Mesothelial cell of epicardium (in vitro differentiated cells): ENCODE measurements around the gene KCNH2. TPM values are rescaled to one million over a fixed set of nuclear protein-coding genes. Genes with fewer than 3 reads are reported as not detected.
A peak's percentile ranks its signal among the peaks of the same experiment; 100 is the strongest.

Experiments used
- DNase-seq, 2 experiments: peaks; one replicate each; pipeline ENCODE4 v3.0.0; 2021; ENCODE audit warnings: low spot score in 2 of 2; ENCODE audit not compliant: unreplicated experiment in 2 of 2
- H3K27ac Mint-ChIP-seq: 2 replicates; pipeline ENCODE4 v1.8.0; 2021; ENCODE audit warnings: mixed read lengths
- H3K27me3 Mint-ChIP-seq: 2 replicates; pipeline ENCODE4 v1.8.0; 2021; ENCODE audit warnings: low read depth, mixed read lengths
- H3K36me3 Mint-ChIP-seq: 2 replicates; pipeline ENCODE4 v1.8.0; 2021; ENCODE audit warnings: mixed read lengths
- H3K4me1 Mint-ChIP-seq: 2 replicates; pipeline ENCODE4 v1.8.0; 2021; ENCODE audit warnings: mixed read lengths
- H3K4me3 Mint-ChIP-seq: 2 replicates; pipeline ENCODE4 v1.8.0; 2021; ENCODE audit warnings: mild to moderate bottlenecking, moderate library complexity, mixed read lengths
- H3K9me3 Mint-ChIP-seq: 2 replicates; pipeline ENCODE4 v1.8.0; 2021; ENCODE audit warnings: mixed read lengths
- total RNA-seq: library from RNA; stranded (reverse); gene quantifications from 3 replicates; pipeline ENCODE4 v1.2.1, GENCODE V29; 2021
- TF ChIP-seq, protein P1 (sequence below): fragments of 200-600 bp; sonication (generic); IDR thresholded peaks from one replicate; pipeline ENCODE4 v1.5.0; 2021; ENCODE audit warnings: antibody characterized with exemption; ENCODE audit not compliant: unreplicated experiment

KCNH2 gene
- total RNA-seq, 1 donor from 2014 or later = 11.2 TPM

DNA sequence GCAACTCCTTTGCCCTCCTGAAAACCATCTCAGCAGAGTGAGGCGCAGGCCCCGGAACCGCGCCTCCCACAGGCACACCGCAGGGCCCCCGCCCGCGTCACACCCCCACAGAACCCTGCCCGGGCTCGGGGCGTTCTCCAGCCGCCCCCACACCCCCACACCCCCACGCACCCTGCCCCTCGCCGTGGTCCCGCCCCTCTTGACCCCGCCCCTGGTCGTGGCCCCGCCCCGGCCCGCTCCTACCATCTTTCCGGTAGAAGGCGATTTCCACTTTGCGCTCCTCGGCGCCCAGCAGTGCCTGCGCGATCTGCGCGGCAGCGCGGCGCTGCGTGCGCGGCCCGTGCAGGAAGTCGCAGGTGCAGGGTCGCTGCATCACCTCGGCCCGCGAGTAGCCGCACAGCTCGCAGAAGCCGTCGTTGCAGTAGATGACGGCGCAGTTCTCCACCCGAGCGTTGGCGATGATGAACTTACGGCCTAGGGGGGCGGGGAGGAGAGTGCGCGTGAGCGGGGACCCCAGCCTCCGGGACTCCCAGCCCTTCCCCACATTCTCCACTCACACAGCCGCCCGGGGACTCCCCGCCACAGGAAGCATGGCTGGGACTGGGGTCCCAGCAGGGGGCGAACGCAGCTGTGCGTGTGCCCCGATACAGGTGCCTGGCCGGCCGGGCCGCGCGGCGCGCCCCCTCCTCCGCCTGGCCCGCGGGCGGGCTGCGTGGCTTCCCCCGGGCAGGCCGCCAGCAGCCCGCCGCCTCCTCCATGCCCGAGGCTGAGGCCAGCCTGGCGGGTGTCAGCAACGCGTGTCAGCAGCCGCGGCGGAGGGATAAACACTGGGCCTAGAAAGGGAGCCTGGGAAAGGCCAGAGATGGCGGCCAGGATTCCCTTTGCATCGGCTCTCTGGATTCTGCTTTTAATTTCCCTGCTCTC, 3.4 kb downstream of the KCNH2 start:
- Mint-ChIP-seq H3K4me1 (peaks cover 49% of the 10 kb centered on the region), H3K9me3 (no peaks in the 10 kb centered on the region), H3K27ac (no peak overlapping the region), H3K27me3 (peaks cover 67% of the 10 kb centered on the region), H3K4me3 (peak overlapping the region; percentile 65), H3K36me3 (no peaks in the 10 kb centered on the region)
- peak in 1 of 2 experiments; percentile 63 for DNase-seq
- TF ChIP-seq, protein P1, sequence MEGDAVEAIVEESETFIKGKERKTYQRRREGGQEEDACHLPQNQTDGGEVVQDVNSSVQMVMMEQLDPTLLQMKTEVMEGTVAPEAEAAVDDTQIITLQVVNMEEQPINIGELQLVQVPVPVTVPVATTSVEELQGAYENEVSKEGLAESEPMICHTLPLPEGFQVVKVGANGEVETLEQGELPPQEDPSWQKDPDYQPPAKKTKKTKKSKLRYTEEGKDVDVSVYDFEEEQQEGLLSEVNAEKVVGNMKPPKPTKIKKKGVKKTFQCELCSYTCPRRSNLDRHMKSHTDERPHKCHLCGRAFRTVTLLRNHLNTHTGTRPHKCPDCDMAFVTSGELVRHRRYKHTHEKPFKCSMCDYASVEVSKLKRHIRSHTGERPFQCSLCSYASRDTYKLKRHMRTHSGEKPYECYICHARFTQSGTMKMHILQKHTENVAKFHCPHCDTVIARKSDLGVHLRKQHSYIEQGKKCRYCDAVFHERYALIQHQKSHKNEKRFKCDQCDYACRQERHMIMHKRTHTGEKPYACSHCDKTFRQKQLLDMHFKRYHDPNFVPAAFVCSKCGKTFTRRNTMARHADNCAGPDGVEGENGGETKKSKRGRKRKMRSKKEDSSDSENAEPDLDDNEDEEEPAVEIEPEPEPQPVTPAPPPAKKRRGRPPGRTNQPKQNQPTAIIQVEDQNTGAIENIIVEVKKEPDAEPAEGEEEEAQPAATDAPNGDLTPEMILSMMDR = peak; percentile 51

DNA sequence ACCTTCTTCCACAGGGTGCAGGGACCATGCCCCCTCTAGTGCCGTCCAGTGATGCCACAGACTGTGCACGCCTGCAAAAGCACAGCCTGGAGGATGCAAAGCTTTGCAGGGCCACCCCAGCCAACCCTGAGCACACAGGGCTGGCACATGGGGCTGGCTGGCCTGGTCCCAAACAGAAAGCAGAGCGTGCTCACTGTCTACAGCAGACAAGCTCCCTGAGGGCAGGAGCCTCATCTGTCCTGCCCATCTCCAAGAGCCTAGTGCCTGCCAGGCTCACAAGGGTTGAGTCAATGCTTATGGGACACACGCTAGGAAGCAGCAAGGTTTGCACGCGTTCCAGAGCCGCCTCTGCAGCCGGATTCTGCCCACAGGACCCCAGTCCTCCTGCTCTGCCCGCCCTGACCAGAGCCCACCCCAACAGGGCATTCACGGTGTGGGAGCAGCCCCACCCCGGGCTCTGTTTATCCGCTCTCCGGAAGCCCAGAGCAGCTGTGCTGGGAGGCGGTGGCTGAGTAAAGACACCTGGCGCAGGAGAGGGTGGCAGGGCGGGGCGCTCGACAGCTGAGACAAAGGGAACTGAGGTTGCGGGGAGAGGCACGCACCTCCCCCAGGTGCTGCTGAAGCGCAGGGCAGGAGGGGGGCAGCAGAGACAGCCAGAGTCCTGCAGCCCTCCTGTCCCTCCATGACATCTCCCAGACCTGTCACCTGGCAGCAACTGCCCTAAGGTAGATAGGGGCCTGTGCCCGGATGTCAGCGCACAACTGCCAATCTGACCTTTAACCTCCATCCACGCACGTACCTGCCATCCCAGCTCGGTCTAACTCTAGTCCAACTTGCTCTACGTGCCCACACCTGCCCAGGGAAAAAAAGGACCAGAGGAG, 4.3 kb downstream of the KCNH2 start:
- no peaks in the 10 kb centered on the region for H3K36me3 Mint-ChIP-seq
- no peak overlapping the region for H3K27ac Mint-ChIP-seq
- no peaks in the 10 kb centered on the region for H3K9me3 Mint-ChIP-seq
- peaks cover 52% of the 10 kb centered on the region for H3K4me1 Mint-ChIP-seq
- TF ChIP-seq, protein P1 = no peak
- no peak for DNase-seq
- H3K4me3 Mint-ChIP-seq = peak overlapping the region; percentile 53
- peaks cover 67% of the 10 kb centered on the region for H3K27me3 Mint-ChIP-seq

DNA sequence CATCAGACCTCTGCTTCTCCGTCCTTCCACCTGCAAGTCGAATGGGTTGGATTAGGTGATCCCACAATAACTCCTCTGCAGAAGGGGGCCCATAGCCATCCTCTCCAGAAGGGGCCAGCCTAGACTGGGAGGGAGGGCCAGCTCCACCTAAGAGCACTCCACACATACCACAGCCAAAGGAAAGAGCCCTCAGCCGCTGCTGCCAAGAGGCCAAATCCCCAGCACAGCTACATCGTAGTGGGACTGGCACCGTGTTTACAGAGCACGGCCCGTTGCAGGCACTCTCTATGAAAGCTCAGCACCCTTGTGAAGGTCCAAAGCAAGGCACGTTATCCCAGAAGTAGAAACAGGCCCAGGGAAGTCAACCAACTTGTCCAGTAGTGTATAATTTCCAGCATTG, 5.4 kb downstream of the KCNH2 start:
- Mint-ChIP-seq H3K27ac (no peak overlapping the region), H3K4me1 (peaks cover 49% of the 10 kb centered on the region), H3K4me3 (no peak overlapping the region), H3K36me3 (no peaks in the 10 kb centered on the region), H3K9me3 (no peaks in the 10 kb centered on the region), H3K27me3 (peaks cover 73% of the 10 kb centered on the region)
- TF ChIP-seq, protein P1 = no peak
- no peak for DNase-seq

DNA sequence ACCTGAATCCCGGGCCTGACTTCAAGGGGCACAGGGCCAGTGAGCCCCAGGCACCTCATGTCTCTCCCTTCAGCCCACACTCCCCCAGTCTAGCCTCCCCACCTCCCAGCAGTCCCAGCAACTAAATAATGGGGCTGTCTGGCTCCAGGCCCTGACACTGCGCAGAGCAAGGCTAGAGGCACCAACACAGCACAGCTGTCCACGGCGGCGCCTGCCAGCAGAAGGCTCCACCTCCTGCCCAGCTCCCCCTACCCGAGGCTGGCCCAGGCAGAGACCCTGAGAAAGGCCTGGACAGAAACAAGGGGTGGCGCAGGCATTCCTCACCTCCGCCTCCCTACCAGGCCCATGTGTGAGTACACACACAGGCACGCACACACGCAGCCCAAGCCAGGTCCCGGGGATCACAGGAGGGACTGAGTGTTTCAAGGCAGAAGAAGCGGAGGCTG, 6.1 kb downstream of the KCNH2 start:
- H3K27ac Mint-ChIP-seq = peak overlapping the region; percentile 21
- H3K4me3 Mint-ChIP-seq = no peak overlapping the region

DNA sequence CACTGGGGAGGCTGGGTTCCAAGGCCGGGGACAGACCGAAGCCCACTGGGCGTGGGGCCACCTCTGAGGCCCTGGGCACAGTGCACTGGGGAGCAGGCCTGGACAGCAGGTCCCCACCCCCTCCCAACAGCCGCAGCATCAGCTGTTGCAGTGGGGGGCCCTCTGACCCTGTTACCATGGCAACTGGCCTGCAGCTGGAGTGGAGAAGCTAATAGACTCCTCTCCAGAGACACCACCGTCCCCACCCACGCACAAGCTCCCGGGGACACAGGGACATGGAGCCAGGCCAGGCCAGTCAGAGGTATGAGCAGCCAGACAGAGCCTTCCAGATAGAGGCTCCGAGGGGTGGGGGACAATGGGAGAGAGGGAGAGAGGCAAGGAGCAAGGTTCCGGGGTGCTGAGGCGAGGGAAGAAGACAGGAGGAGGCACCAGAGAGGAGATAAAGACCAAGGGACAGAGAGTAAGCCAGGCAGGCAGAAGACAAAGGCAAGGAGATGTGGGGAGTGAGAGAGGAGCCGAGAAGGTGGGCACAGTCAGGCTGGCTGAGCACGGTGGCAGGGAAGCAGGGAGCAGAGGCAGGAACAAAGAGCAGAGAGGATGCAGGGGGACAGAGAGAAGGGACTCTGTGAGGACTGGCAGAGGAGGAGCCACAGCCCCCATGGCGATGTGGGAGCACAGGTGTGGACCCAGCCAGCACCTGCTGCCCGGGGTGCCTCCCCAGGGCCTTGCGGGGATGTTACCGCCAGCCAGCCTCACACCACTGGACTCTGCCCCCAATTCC, 6.7 kb downstream of the KCNH2 start:
- Mint-ChIP-seq H3K4me1 (peaks cover 40% of the 10 kb centered on the region), H3K36me3 (no peaks in the 10 kb centered on the region), H3K27me3 (peaks cover 71% of the 10 kb centered on the region), H3K9me3 (no peaks in the 10 kb centered on the region), H3K27ac (peak overlapping the region; percentile 19), H3K4me3 (no peak overlapping the region)
- TF ChIP-seq, protein P1 = no peak
- DNase-seq = no peak

More for the DNA sequence above, 6.1 kb downstream of the KCNH2 start:
- TF ChIP-seq, protein P1 = no peak
- DNase-seq = no peak
- H3K4me1 Mint-ChIP-seq = peaks cover 44% of the 10 kb centered on the region
- no peaks in the 10 kb centered on the region for H3K36me3 Mint-ChIP-seq
- H3K27me3 Mint-ChIP-seq = peaks cover 74% of the 10 kb centered on the region
- no peaks in the 10 kb centered on the region for H3K9me3 Mint-ChIP-seq
